VCaP (cell line): ENCODE results near the gene TRIM40.

ENCODE experiments used
- H3K27ac ChIP-seq: fragments of 450-650 bp; 2 replicates; pipeline ENCODE4 v1.5.1; 2017
- TF ChIP-seq, protein P1 (sequence below): fragments of 450-650 bp; conservative IDR thresholded peaks from 2 replicates; pipeline ENCODE4 v1.5.1; 2017; ENCODE audit warnings: mild to moderate bottlenecking, moderate library complexity

The TRIM40 gene

DNA sequence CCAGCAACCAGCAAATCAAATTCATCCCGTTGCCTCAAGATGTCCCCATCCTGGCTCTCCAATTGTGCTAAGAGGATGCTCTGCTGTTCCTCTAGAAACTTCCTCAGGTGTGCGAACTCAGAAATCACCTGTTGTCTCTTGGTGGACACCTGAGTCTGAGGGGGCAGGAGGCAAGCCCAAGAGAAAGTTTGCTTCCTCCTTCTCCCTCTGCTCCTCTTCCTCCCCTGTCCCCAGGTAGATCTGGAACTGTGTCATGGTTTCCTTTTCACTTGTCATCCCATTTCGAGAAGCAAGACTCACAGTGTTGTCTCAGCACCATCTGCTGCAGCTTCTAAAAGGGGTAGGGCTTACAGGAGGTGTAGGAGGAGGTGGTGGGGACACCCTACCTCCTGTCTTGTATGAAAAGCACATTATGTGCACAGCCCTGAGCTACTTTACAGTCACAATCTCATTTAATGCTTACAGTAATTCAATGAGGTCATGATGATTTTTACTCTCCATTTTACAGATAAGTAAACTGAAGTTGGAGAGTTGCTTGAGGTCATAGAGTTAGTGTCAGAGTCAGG is 22.6 kb downstream of the TRIM40 start:
- TF ChIP-seq, protein P1, sequence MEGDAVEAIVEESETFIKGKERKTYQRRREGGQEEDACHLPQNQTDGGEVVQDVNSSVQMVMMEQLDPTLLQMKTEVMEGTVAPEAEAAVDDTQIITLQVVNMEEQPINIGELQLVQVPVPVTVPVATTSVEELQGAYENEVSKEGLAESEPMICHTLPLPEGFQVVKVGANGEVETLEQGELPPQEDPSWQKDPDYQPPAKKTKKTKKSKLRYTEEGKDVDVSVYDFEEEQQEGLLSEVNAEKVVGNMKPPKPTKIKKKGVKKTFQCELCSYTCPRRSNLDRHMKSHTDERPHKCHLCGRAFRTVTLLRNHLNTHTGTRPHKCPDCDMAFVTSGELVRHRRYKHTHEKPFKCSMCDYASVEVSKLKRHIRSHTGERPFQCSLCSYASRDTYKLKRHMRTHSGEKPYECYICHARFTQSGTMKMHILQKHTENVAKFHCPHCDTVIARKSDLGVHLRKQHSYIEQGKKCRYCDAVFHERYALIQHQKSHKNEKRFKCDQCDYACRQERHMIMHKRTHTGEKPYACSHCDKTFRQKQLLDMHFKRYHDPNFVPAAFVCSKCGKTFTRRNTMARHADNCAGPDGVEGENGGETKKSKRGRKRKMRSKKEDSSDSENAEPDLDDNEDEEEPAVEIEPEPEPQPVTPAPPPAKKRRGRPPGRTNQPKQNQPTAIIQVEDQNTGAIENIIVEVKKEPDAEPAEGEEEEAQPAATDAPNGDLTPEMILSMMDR = no peak
- H3K27ac ChIP-seq = no peak overlapping the region

DNA sequence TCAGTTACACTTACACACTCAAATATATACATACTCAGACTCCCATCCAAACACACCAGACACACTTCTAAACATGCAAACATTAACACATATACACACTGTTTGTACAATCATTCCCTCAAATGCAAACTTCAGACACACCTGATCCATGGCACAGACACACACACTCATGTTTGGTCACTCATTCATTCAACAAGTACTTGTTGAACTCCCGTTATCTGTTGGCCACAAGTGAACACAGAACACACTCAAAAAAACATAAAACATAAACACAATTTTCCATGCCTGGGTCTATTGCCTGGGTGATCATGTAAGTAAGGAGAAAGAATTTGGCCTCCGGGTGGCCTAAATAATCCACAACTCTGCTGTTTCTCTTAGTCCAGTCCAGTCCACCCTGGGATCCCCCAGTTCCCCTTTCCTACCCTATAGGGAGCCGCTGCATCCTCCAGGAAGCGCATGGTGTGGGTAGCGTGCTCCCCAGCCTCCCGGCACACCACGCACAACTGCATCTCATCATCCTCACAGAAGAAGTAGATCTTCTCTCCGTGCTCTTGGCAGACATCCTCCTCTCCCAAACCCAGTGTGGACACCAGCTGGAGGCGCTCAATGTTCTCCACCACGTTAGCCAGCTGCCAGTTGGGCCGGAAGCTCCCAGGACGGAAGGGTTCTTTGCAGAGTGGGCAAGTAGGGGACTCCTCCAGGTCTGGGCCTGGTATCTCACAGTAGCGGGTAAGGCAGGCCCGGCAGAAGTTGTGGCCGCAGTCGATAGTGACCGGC is 24.3 kb downstream of the TRIM40 start:
- TF ChIP-seq, protein P1 = no peak
- no peak overlapping the region for H3K27ac ChIP-seq

DNA sequence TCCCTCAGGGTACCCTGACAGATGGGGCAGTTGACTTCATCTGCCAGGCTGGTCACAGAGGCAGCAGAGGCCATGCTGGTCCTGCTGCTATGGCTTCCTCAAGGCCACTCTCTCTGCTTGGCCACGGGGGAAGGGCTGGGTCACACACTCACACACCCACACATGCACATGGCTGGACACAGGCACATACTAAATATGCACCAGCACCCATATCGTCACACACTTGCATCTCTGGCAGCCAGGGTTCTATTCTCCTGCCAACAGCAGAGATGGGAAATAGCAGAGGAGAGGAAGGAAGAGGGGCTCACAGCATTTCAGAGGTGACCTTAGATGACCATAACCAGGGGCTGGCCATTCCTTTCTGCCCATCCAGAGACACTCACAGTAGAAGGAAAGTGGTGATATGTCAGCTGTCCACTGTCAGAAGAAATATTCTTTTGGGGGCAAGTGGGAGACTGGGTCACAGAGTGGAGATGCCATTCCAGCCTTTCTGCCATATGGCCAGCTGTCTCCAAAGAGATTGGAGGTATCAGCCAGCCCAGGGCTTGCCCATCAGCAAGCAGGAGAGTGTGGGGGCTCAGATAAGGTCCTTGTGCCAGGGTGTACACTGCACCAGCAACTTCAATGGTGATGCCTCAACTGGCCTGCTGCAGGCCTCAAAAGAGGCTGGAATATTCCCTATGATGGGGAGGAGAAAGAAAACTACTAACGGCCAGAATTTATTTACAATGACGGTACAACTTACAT is 25.0 kb downstream of the TRIM40 start, which contains the start of gene TRIM10:
TRIM10 (minus strand) TSS at position 427 of the 747 bp plus-strand sequence; CDS start at position 74, 353 bp downstream.
- TF ChIP-seq, protein P1 = no peak
- no peak within 1 kb of the TSS for H3K27ac ChIP-seq

DNA sequence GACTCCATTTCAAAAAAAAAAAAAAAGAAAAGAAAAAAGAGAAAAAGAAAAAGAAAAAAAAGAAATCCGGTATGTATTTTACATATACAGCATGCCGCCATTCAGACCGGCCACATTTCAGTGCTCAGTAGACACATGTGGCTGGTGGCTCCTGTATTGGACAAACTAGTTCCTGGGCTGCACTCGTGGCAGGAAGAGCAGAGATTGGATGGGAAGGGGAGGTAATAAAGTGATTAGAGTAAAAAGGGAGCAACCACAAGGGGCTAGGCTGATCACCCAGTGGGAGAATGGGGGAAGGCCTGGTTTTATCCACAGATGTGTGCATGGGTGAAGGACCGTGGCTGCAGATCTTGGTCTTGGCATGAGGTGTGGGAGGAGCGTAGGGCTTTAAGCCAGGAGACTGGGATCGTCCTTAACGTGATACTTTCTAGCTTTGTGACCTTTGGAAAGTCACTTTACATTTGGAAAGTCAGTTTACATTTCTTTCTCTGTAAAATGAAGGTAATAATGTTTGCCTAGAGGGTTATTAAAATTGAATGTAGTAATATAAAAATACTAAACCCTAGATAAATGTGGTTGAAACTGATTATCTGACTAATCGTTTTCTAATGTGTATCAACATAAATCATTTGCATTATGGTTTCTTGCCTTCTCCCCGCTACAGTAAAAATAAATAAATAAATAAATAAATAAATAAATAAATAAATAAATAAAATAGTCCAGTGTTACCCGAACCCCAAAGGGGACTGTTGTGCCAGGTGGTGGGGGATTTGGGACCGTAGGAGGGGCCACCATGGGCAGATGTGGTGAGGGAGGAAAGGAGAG is 26.5 kb downstream of the TRIM40 start:
- H3K27ac ChIP-seq = no peak overlapping the region
- TF ChIP-seq, protein P1 = no peak

DNA sequence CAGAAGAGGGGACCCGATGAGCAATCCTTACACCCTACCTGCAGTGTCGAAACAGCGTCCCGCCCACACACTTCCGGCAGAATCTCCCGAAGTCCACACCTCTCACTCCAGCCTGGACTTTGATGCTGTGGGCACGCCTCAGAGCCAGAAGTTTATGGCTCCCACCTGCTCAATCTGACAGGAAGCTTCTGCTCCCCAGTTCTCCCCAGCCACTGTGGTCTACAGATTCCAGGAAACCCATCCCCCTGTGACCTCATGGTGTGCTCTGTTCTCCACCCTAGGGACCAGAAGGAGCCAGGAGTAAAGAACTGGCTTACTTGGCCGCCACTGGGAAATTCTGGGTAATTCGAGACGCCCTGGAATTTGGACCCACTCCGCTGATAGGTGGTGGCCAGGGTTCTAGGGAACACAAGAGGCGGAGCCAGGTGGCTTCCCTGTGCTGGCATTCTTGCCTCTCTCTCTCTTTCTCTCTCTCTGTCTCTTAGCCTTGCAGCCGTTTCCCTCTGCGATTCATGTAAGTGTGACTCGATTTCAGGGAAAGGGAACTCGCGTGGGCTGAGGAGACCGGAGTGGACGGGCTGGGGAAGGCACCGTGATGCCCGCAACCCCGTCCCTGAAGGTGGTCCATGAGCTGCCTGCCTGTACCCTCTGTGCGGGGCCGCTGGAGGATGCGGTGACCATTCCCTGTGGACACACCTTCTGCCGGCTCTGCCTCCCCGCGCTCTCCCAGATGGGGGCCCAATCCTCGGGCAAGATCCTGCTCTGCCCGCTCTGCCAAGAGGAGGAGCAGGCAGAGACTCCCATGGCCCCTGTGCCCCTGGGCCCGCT is 27.4 kb downstream of the TRIM40 start, which contains the start of gene TRIM15:
TRIM15 (plus strand) TSS at position 457 of the 828 bp plus-strand sequence; CDS start at position 596, 139 bp downstream.
- H3K27ac ChIP-seq = no peak within 1 kb of the TSS
- TF ChIP-seq, protein P1 = no peak

DNA sequence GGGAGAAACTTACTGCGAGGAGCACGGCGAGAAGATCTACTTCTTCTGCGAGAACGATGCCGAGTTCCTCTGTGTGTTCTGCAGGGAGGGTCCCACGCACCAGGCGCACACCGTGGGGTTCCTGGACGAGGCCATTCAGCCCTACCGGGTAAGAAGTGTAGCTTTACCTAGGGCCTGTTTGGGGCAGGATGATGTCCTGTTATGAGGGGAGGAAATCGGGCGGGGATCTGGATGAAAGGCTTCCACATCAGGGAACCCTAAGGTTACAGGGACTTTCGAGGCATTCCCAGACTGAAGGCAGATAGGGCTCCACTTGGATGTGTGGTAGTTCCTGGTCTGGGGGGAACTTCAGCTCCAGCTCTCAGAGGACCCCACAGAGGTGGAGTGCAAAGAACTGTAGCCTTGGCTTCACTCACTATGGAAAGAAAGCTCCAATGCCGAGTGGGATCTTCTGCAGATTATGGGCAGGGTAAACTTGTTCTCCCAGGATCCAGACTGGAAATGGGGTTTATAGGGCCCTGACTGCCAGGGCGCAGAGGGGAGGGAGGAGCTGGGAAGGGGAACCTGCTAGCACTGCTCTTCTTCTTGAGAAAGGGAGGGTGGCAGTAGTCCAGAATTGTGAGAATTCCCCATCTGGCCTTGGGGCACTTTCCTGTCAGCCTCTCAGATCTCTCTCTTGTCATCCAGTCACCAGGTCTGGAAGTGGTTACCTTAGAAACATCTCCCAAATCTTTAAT is 28.1 kb downstream of the TRIM40 start:
- TF ChIP-seq, protein P1 = no peak
- no peak overlapping the region for H3K27ac ChIP-seq
